H1 (cell line): ENCODE data around the gene SCAPER. TPM values are rescaled to one million over a fixed set of nuclear protein-coding genes. Genes with fewer than 3 reads are reported as not detected.

Source experiments
- CTCF ChIA-PET: fragments of 300-600 bp; sonication (Branson Sonifier 250); formaldehyde crosslinking; loops from one replicate; lab custom pipeline; 2021; ENCODE audit not compliant: partially characterized antibody; lab: Charles Lee
- POLR2A ChIA-PET: fragments of 300-600 bp; sonication (Branson Sonifier 250); formaldehyde crosslinking; loops from one replicate; lab custom pipeline; 2021; ENCODE audit warnings: inconsistent platforms; ENCODE audit not compliant: partially characterized antibody; lab: Charles Lee
- DNase-seq, 2 experiments: peaks; one replicate each; pipeline versions ENCODE4 v3.0.0 to v3.0.0-alpha.2; 2010 to 2022; ENCODE audit warnings: low spot score in 2 of 2, low read depth in 1 of 2, mixed read lengths in 1 of 2
- FAIRE-seq: peaks from 2 replicates; lab custom pipeline; 2011; peaks lifted over from hg19 to GRCh38; lab: Jason Lieb, UNC
- H2AFZ ChIP-seq: 2 replicates; pipeline ENCODE4 v1.8.1; 2012; ENCODE audit warnings: low read length, inconsistent platforms
- H2AK5ac ChIP-seq: 2 replicates; pipeline ENCODE4 v1.6.1; 2013; ENCODE audit warnings: low read depth, low read length
- H2BK120ac ChIP-seq: replicated peaks from 2 replicates; pipeline ENCODE3; 2013; ENCODE audit warnings: low read depth, low read length, inconsistent platforms
- H2BK12ac ChIP-seq: 2 replicates; pipeline ENCODE4 v1.6.1; 2013; ENCODE audit warnings: low read depth, low read length
- H2BK15ac ChIP-seq: 2 replicates; pipeline ENCODE4 v1.6.1; 2013; ENCODE audit warnings: low read length
- H2BK20ac ChIP-seq: 2 replicates; pipeline ENCODE4 v1.6.1; 2013; ENCODE audit warnings: low read length
- H2BK5ac ChIP-seq: 2 replicates; pipeline ENCODE4 v1.6.1; 2013; ENCODE audit warnings: low read depth, low read length
- H3K14ac ChIP-seq: 2 replicates; pipeline ENCODE4 v1.6.1; 2013; ENCODE audit warnings: inconsistent platforms; ENCODE audit not compliant: insufficient read length
- H3K18ac ChIP-seq: 2 replicates; pipeline ENCODE4 v1.6.1; 2013; ENCODE audit warnings: low read length; ENCODE audit errors: extremely low read depth
- H3K23ac ChIP-seq: 2 replicates; pipeline ENCODE4 v1.6.1; 2013; ENCODE audit warnings: inconsistent platforms; ENCODE audit not compliant: insufficient read length
- H3K23me2 ChIP-seq: 2 replicates; pipeline ENCODE4 v1.6.1; 2013; ENCODE audit warnings: low read depth, low read length
- H3K27ac ChIP-seq: 2 replicates; pipeline ENCODE4 v1.6.1; 2011; ENCODE audit warnings: low read depth, low read length, inconsistent platforms
- H3K27me3 ChIP-seq, 4 experiments: replicated peaks in 1 of 4; 1 replicate in 1 of 4; 2 replicates in 3 of 4; pipeline versions ENCODE4 v1.6.1 to v1.8.1; 2011 to 2013; ENCODE audit warnings: low read length in 3 of 4, mild to moderate bottlenecking in 3 of 4, inconsistent platforms in 2 of 4, mixed read lengths in 2 of 4, moderate library complexity in 1 of 4; ENCODE audit not compliant: control insufficient read depth in 3 of 4, insufficient read depth in 3 of 4; ENCODE audit errors: extremely low read depth in 1 of 4
- H3K36me3 ChIP-seq, 4 experiments: 2 replicates each; pipeline versions ENCODE4 v1.6.1 to v1.8.1; 2011 to 2013; ENCODE audit warnings: mild to moderate bottlenecking in 4 of 4, low read length in 3 of 4, moderate library complexity in 2 of 4, control low read depth in 1 of 4, inconsistent platforms in 1 of 4; ENCODE audit not compliant: insufficient read depth in 4 of 4, control insufficient read depth in 2 of 4
- H3K4ac ChIP-seq: replicated peaks from 2 replicates; pipeline ENCODE3; 2013; ENCODE audit warnings: low read length, low read depth, mixed read lengths, inconsistent platforms; ENCODE audit not compliant: insufficient read length
- H3K4me1 ChIP-seq, 4 experiments: replicated peaks in 1 of 4; 1 replicate in 1 of 4; 2 replicates in 3 of 4; pipeline versions ENCODE4 v1.6.1 to v1.8.1; 2011 to 2013; ENCODE audit warnings: low read length in 3 of 4, inconsistent platforms in 2 of 4, mixed read lengths in 1 of 4; ENCODE audit not compliant: insufficient read depth in 4 of 4, control insufficient read depth in 3 of 4
- H3K4me2 ChIP-seq, 2 experiments: 2 replicates each; pipeline versions ENCODE4 v1.6.1 to v1.8.1; 2011 to 2013; ENCODE audit warnings: low read depth in 2 of 2, low read length in 2 of 2, control low read depth in 1 of 2, inconsistent platforms in 1 of 2, mild to moderate bottlenecking in 1 of 2; ENCODE audit not compliant: insufficient read depth in 1 of 2
- H3K4me3 ChIP-seq, 4 experiments: fragments of 200-600, 300-600 bp in 1 of 4; sonication (generic), shearing (Covaris generic), sonication (Bioruptor Twin) in 1 of 4; 2 replicates each; pipeline versions ENCODE4 v1.5.1 to v1.8.1; 2011 to 2016; ENCODE audit warnings: low read length in 4 of 4, low read depth in 3 of 4, control low read depth in 2 of 4, inconsistent platforms in 2 of 4, mild to moderate bottlenecking in 2 of 4, mixed read lengths in 1 of 4, moderate library complexity in 1 of 4; ENCODE audit not compliant: insufficient read depth in 2 of 4; ENCODE audit errors: extremely low read depth in 1 of 4
- H3K56ac ChIP-seq: replicated peaks from 2 replicates; pipeline ENCODE3; 2013; ENCODE audit warnings: low read depth, mild to moderate bottlenecking, mixed read lengths, low read length, inconsistent platforms; ENCODE audit not compliant: insufficient read length
- H3K79me1 ChIP-seq: 2 replicates; pipeline ENCODE4 v1.6.1; 2013; ENCODE audit warnings: low read depth, low read length, control low read depth
- H3K79me2 ChIP-seq, 2 experiments: 2 replicates each; pipeline versions ENCODE4 v1.6.1 to v1.8.1; 2012 to 2013; ENCODE audit warnings: low read length in 2 of 2, mild to moderate bottlenecking in 2 of 2, inconsistent platforms in 1 of 2; ENCODE audit not compliant: insufficient read depth in 2 of 2, control insufficient read depth in 1 of 2
- H3K9ac ChIP-seq, 4 experiments: replicated peaks in 1 of 4; 1 replicate in 1 of 4; 2 replicates in 3 of 4; pipeline versions ENCODE4 v1.6.1 to v1.8.1; 2011 to 2013; ENCODE audit warnings: low read depth in 3 of 4, low read length in 3 of 4, control low read depth in 2 of 4, mild to moderate bottlenecking in 2 of 4, moderate library complexity in 2 of 4, inconsistent platforms in 1 of 4; ENCODE audit errors: extremely low read depth in 1 of 4
- H3K9me3 ChIP-seq, 2 experiments: 2 replicates each; pipeline versions ENCODE4 v1.6.1 to v1.8.1; 2012 to 2013; ENCODE audit warnings: mild to moderate bottlenecking in 2 of 2, moderate library complexity in 2 of 2, control low read depth in 1 of 2, inconsistent platforms in 1 of 2, low read depth in 1 of 2, low read length in 1 of 2, mixed read lengths in 1 of 2; ENCODE audit not compliant: insufficient read depth in 2 of 2
- H4K20me1 ChIP-seq, 2 experiments: replicated peaks in 1 of 2; 2 replicates each; pipeline versions ENCODE3 to v1.8.1; 2011 to 2013; ENCODE audit warnings: inconsistent platforms in 2 of 2, low read length in 2 of 2, mild to moderate bottlenecking in 1 of 2; ENCODE audit not compliant: insufficient read depth in 2 of 2, control insufficient read depth in 1 of 2
- H4K5ac ChIP-seq: 2 replicates; pipeline ENCODE4 v1.6.1; 2013; ENCODE audit warnings: low read length, low read depth, mixed read lengths, inconsistent platforms; ENCODE audit not compliant: insufficient read length
- H4K8ac ChIP-seq: 2 replicates; pipeline ENCODE4 v1.8.0; 2013; ENCODE audit warnings: mild to moderate bottlenecking, moderate library complexity, low read length, inconsistent platforms; ENCODE audit not compliant: insufficient read depth; ENCODE audit errors: extremely low read depth
- H4K91ac ChIP-seq: replicated peaks from 2 replicates; pipeline ENCODE3; 2013; ENCODE audit warnings: low read length, mixed read lengths, inconsistent platforms; ENCODE audit not compliant: insufficient read length
- ASH2L ChIP-seq: fragments of 200-600, 300-600 bp; sonication (generic); IDR thresholded peaks from one replicate; pipeline ENCODE4 v1.7.1; 2017; ENCODE audit warnings: low read length
- EGR1 ChIP-seq: IDR thresholded peaks from 2 replicates; pipeline ENCODE4 v1.6.1; 2011; ENCODE audit warnings: low read depth, low read length, borderline replicate concordance
- EP300 ChIP-seq, 2 experiments: IDR thresholded peaks; 1 replicate in 1 of 2; 2 replicates in 1 of 2; pipeline ENCODE4 v1.6.1; 2011 to 2012; ENCODE audit warnings: low read depth in 2 of 2, low read length in 2 of 2, mild to moderate bottlenecking in 2 of 2, borderline replicate concordance in 1 of 2, inconsistent platforms in 1 of 2, moderate library complexity in 1 of 2
- GABPA ChIP-seq: IDR thresholded peaks from 2 replicates; pipeline ENCODE4 v1.6.1; 2011; ENCODE audit warnings: mild to moderate bottlenecking, low read length, moderate library complexity, borderline replicate concordance; ENCODE audit not compliant: insufficient read depth
- HDAC2 ChIP-seq, 2 experiments: fragments of 300-600 bp in 1 of 2; sonication (generic) in 1 of 2; IDR thresholded peaks; 2 replicates each; pipeline ENCODE4 v1.6.1; 2011 to 2012; ENCODE audit warnings: low read depth in 2 of 2, low read length in 2 of 2, mild to moderate bottlenecking in 2 of 2, moderate library complexity in 2 of 2, borderline replicate concordance in 1 of 2, inconsistent platforms in 1 of 2
- POLR2A ChIP-seq, 2 experiments: IDR thresholded peaks; 1 replicate in 1 of 2; 2 replicates in 1 of 2; pipeline ENCODE4 v1.6.1; 2011; ENCODE audit warnings: low read depth in 2 of 2, low read length in 2 of 2, mild to moderate bottlenecking in 2 of 2; ENCODE audit errors: control extremely low read depth in 1 of 2
- RXRA ChIP-seq: IDR thresholded peaks from 2 replicates; pipeline ENCODE4 v1.6.1; 2011; ENCODE audit warnings: low read depth, mild to moderate bottlenecking, low read length, moderate library complexity; ENCODE audit not compliant: insufficient read depth
- SIN3A ChIP-seq, 2 experiments: IDR thresholded peaks in 1 of 2; conservative IDR thresholded peaks in 1 of 2; 2 replicates each; pipeline ENCODE4 v1.6.1; 2011 to 2012; ENCODE audit warnings: low read length in 2 of 2, improper control_type of control experiment in 1 of 2, low read depth in 1 of 2, mild to moderate bottlenecking in 1 of 2
- SP1 ChIP-seq: IDR thresholded peaks from 2 replicates; pipeline ENCODE4 v1.6.1; 2011; ENCODE audit warnings: low read depth, low read length
- SP4 ChIP-seq: IDR thresholded peaks from 2 replicates; pipeline ENCODE4 v1.6.1; 2012; ENCODE audit warnings: low read length, inconsistent platforms
- WGBS, 2 experiments: shearing (Covaris generic) in 1 of 2; methylation state at CpG; one replicate each; pipeline versions ENCODE4 v1.1.6 to v1.1.7; 2013 to 2015; ENCODE audit warnings: low lambda C conversion rate in 2 of 2, mixed read lengths in 2 of 2, inconsistent platforms in 1 of 2, low coverage in 1 of 2, missing lambda C conversion rate in 1 of 2; ENCODE audit not compliant: insufficient replicate concordance in 2 of 2, insufficient coverage in 1 of 2, insufficient read length in 1 of 2; ENCODE audit errors: extremely low coverage in 1 of 2, missing lambda C conversion rate in 1 of 2; 5-methylcytosine and 5-hydroxymethylcytosine counted together
- polyA plus RNA-seq, 7 experiments: library from polyadenylated mRNA; depleted of rRNA in 3 of 7; stranded (reverse) in 5 of 7; unstranded in 2 of 7; fragments of >200 nt in 5 of 7; fragments of 200-250 nt in 2 of 7; gene quantifications; 1 replicate in 5 of 7; 2 replicates in 1 of 7; 4 replicates in 1 of 7; pipeline versions ENCODE4 v1.2.1 to v1.2.3, GENCODE V29; 2011 to 2013; ENCODE audit warnings: missing spikeins in 2 of 7, mixed read lengths in 2 of 7
- total RNA-seq: library from RNA; stranded (reverse); fragmentation: NEBNext Ultra II Directional; extraction: Animal tissue kit (Norgen Biotek cat#: 25700); gene quantifications from 2 replicates; pipeline ENCODE4 v1.2.1, GENCODE V29; 2021

SCAPER gene
- total and polyA plus RNA-seq, 2 of the 8 experiments (the other 6 are each of a cell fraction or from before 2014, with no cell fraction given): 1.6 to 6.8 TPM

DNA sequence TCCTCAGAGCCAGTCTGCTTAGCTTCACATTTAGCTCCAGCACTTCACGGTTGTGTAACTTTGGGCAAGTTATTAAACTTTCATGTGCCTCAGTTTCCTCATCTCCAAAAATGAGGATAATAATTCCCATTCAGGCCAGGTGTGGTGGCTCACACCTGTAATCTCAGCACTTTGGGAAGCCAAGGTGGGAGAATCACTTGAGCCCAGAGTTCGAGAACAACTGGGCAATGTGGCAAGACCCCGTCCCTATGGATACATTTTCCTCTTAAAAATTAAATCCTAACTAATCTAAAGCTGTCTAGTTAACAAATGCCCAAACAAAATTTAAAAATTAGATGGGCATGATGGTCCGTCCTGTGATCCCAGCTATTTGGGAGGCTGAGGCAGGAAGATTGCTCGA is 33.6 kb upstream of the SCAPER start:
- no peaks in the 10 kb centered on the region for H3K23me2 ChIP-seq
- no peak overlapping the region for H3K56ac ChIP-seq
- H4K91ac ChIP-seq: no peak overlapping the region
- H3K79me2 ChIP-seq: peaks cover 0 to 9% of the 10 kb centered on the region in 2 experiments; a peak in 2 of 4 replicates
- H2BK15ac ChIP-seq: no peak overlapping the region
- no peak overlapping the region for H2BK12ac ChIP-seq
- no peak overlapping the region for H3K23ac ChIP-seq
- H3K4me1 ChIP-seq: peaks cover 0 to 4% (median 1%) of the 10 kb centered on the region in 4 experiments; a peak in 2 of 7 replicates
- no peak overlapping the region for H2BK20ac ChIP-seq
- H3K18ac ChIP-seq: no peak overlapping the region
- POLR2A ChIA-PET: interaction anchor here (1.2 kb wide), 1 partner anchor 12 kb away, joined by 4 read pairs; no protein-coding TSS in a partner anchor
- no peak overlapping the region for H2BK5ac ChIP-seq
- TF ChIP-seq SP4: no peak
- TF ChIP-seq SIN3A (conservative IDR thresholded peaks at IDR 0.05 in 1 of 2, IDR thresholded peaks at IDR 0.05 in 1 of 2; ENCODE audit: low read depth in 1 of 2, low read length in 2 of 2): no peak
- TF ChIP-seq EP300 (IDR thresholded peaks at IDR 0.05; ENCODE audit: borderline replicate concordance in 1 of 2, low read depth in 2 of 2, low read length in 2 of 2): no peak
- no peak for TF ChIP-seq ASH2L
- no peak for TF ChIP-seq GABPA
- no peak for TF ChIP-seq EGR1
- no peak for TF ChIP-seq POLR2A (IDR thresholded peaks at IDR 0.05; ENCODE audit: control extremely low read depth in 1 of 2, low read depth in 2 of 2, low read length in 2 of 2)
- no peak for TF ChIP-seq RXRA
- TF ChIP-seq HDAC2 (IDR thresholded peaks at IDR 0.05; ENCODE audit: borderline replicate concordance in 1 of 2, low read depth in 2 of 2, low read length in 2 of 2): no peak
- no peak for TF ChIP-seq SP1
- H4K20me1 ChIP-seq: no peaks in the 10 kb centered on the region
- H4K5ac ChIP-seq: no peak overlapping the region
- no peak overlapping the region for H3K27ac ChIP-seq
- no peak overlapping the region for H3K4ac ChIP-seq
- no peak overlapping the region for H3K14ac ChIP-seq
- H3K4me3 ChIP-seq: no peak overlapping the region
- H3K79me1 ChIP-seq: no peaks in the 10 kb centered on the region
- H3K9me3 ChIP-seq: no peaks in the 10 kb centered on the region
- no peaks in the 10 kb centered on the region for H3K27me3 ChIP-seq
- DNase-seq: no peak
- no peak overlapping the region for H3K4me2 ChIP-seq
- H2BK120ac ChIP-seq: no peak overlapping the region
- CTCF ChIA-PET: interaction anchor here (0.6 to 1.6 kb wide), 3 partner anchors 33 to 490 kb away, joined by 3 read pairs; no protein-coding TSS in a partner anchor
- H3K9ac ChIP-seq: no peak overlapping the region
- 92% methylated on average over 5 of the region's 5 CpGs; no CpG with 5 or more reads in 1 of the 2 experiments for WGBS, 2 experiments
- peaks cover 9 to 77% (median 33%) of the 10 kb centered on the region in 4 experiments; a peak in 7 of 8 replicates for H3K36me3 ChIP-seq
- FAIRE-seq: no peak
- no peak overlapping the region for H4K8ac ChIP-seq
- H2AK5ac ChIP-seq: no peak overlapping the region
- H2AFZ ChIP-seq: no peak overlapping the region
